ENCODE measurements around the gene OLFM3.

- TF ChIP-seq CTCF (IDR thresholded peaks at IDR 0.05) (no peak), POLR2A (IDR thresholded peaks at IDR 0.05) (no peak)
These were observed 180.5 kb downstream of the OLFM3 start for GRCh38 chr1:101816262-101816661.
